ENCODE results near the gene MPPED2. TPM values are rescaled to one million over a fixed set of nuclear protein-coding genes. Genes with fewer than 3 reads are reported as not detected.

MPPED2 gene
- total RNA-seq, 1 donor from 2014 or later = 0.20 TPM

DNA sequence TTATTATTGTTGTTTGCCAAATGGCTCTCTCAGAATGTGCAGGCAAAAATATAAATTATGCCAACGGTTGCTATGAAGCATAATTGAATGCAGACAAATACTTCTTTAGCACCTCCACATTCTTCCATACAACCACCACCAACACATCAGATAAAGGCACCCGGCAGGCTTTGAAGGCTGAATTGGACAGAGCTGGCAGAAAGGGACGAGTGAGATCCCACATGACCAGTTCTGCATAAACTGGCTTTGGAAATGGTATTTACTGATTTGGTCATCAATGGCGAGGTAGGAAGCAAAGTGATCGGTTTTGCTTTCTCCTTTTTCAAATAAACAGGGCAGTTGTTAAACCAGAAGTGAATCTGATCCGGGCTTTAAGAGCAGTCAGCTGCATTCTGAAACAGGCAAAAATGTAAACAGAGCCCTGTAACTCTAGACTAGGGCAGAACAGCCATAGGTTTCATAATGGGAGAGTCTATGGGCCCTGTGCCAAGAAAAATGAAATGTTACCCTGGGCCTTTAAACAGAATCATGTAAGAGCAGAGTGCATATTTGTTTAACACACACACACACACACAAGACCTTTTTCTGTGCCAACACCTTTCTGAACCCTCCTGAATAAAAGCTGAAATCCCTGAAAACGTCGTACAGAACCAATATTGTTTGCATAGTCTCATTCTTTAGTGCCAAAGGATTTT lies 97.7 kb downstream of the MPPED2 start:
- DNase-seq (ENCODE audit: low read depth in 2 of 2) = peak in 1 of 2 donors; percentile 81

DNA sequence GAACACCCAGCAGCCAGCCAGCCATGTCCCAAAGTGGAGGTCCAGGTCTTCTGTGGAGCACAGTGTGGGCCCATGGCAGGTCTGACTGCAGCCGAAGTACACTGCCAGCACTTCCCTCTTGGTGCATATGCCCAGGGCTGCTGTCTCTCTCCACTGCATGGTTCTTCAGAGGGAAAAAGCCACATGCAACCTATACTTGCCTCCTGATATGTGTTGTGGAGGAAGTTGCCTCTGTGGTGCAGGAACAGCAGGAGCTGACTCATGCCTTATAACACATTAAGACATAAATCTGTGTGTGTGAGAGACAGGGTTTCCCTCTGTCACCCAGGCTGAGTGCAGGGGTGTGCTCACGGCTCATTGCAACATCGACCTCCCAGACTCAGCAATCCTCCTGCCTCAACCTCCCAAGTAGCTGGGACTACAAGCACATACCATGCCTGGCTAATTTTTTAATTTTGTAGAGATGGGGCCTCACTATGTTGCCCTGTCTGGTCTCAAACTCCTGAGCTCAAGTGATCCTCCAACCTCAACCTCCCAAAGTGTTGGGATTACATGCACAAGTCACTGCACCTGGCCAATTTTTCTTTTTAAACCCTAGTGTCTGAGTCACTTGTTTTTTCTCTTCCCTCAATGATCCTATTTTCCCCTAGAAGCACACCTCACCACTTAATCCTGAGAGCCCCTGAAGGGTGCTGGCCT lies 98.8 kb downstream of the MPPED2 start:
- peak in 1 of 2 donors; percentile 12 for DNase-seq (ENCODE audit: low read depth in 2 of 2)

DNA sequence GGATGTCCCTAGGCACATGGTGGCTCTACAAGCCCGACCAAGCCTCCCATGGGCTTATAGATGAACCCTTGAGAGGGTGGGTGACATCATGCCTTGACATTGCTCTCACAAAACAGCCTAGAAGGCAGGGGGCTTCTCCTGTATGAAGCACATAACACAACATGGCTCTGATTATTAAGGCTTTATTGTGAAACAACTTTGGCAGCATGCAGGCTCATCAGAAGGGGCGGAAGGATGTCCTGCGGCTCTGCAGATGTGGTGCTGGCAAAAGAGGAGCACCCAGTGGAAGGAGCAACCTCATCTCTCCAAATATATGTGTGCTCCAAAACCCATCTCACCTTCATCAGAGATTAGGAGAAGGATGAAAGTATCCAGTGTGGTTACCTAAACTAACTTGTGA lies 100.4 kb downstream of the MPPED2 start:
- DNase-seq (ENCODE audit: low read depth in 2 of 2) = no peak

DNA sequence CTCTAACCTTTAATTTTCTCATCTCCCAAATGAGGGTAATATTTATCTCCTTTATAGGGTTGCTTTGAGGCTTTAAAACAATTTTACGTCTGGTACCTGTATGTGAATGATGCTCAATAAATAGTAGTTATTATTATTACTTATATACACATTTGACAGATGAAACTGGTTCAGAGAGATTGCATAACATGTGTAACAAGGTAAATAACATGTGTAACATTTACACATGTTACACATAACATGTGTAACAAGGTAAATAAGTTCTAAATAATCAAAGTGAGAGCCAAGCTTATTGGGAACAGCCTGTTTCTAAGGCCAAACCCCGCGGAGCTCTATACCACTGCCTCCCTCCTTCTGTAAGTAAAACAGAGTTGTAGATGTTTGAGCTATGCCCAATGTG lies 100.9 kb downstream of the MPPED2 start:
- no peak for DNase-seq (ENCODE audit: low read depth in 2 of 2)

DNA sequence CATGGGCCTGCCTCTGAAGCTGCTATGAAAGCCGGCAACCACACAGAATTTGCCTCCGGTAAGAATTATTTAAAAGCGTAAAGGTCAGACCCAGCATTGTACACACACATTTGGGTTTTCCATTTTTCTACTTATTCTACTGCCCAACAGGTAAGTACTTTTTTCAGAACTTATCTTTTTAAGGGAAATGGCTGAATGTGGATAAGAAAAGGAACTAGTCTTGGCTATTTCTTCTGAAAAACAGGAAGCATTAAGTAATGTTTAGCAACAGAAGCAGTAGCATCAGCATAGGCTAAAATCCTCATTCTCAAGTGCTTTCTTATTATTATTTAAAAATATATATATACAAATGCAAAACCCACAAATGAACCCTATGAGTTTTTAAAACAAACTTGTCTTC lies 103.1 kb downstream of the MPPED2 start:
- no peak for DNase-seq (ENCODE audit: low read depth in 2 of 2)

DNA sequence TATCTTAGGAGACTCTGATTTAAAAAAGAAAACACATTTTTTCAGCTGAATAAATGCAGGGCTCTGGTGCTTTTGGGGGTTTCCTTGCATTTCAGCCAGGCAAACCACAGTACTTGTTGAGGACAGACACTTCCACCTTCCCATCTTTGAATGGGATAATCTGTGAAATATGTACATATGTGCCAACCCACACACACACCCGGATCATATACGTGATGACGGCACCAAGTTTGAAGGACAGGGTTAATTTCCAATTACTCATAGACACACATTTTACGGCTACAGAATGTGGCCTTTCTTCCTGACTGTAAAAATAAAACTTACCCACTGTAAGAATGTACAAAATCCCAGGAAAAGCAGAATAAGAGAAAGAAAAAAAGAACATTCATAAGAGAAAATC lies 104.4 kb downstream of the MPPED2 start:
- DNase-seq (ENCODE audit: low read depth in 2 of 2) = no peak

DNA sequence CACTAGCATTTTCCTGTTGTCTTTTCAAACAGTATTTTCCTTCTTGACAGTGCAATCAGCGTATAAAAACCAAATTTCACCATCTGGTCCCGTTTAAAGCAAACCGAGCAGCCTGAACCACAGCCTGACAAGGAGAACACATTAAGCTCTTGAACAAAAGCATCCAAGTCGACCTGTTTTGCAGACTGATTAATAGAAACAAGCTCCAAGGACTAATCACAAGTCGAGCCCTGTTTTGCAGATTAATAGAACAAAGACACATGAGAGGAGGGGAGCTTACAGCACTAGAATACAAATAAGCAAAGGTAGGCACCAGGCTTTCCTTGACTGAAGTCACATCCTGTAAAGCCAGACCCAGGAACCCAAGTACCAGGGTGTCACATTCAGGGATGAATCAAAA lies 104.8 kb downstream of the MPPED2 start:
- DNase-seq (ENCODE audit: low read depth in 2 of 2) = no peak

DNA sequence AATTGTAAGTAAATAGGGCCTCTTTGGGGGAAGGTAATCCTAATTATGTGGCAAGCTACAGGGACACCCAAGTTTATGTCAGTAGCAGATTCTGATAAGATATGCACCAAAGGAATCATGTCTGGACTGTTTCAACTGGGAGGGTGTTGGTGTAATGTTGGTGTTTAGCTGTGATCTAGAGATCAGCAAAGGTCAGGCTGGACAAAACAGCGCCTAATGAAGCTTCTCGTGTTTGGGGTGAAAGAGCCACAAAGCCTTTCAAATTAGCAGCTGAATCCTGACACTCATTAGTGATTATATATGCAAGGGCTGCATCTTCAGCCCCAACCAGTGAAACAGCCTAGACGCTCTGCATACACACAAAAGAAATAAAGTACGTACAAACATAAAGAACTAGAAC lies 106.3 kb downstream of the MPPED2 start:
- DNase-seq (ENCODE audit: low read depth in 2 of 2) = no peak

DNA sequence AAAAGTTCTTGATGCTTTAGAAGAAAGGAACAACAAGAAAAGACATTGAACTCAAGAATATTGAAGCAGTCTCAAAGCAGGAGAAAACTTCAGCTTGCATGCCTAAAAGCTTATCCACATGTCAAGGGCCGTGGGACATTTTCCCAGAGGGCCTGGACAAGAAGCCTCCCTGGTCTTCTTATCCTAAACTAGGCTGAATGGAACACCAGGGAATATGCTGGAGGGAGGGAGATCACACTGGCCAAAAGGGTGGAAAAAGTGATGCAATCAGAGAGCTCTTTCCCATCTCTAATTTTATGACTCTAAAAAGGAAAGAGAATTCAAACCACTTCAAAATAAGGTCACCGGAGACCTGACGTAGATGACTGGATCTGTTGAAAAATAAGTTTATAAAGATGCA lies 107.2 kb downstream of the MPPED2 start:
- peak in 1 of 2 donors; percentile 57 for DNase-seq (ENCODE audit: low read depth in 2 of 2)

DNA sequence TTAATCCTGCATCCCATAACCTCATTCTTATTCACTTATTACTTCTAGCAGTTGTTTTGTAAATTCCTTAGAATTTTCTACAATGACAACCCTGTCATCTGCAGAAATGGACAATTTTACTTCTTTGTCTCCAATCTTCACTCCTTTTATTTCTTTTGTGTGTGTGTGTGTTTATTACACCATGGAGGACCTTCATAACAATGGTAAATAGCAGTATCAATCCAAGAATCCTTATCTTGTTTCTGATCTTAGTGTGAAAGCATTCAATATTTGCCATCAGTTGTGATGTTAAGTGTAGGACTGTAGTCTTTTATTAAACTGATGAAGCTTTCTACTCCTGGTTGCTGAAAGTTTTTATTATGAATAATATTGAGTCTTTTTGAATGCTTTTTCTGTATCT lies 109.1 kb downstream of the MPPED2 start:
- no peak for DNase-seq (ENCODE audit: low read depth in 2 of 2)

DNA sequence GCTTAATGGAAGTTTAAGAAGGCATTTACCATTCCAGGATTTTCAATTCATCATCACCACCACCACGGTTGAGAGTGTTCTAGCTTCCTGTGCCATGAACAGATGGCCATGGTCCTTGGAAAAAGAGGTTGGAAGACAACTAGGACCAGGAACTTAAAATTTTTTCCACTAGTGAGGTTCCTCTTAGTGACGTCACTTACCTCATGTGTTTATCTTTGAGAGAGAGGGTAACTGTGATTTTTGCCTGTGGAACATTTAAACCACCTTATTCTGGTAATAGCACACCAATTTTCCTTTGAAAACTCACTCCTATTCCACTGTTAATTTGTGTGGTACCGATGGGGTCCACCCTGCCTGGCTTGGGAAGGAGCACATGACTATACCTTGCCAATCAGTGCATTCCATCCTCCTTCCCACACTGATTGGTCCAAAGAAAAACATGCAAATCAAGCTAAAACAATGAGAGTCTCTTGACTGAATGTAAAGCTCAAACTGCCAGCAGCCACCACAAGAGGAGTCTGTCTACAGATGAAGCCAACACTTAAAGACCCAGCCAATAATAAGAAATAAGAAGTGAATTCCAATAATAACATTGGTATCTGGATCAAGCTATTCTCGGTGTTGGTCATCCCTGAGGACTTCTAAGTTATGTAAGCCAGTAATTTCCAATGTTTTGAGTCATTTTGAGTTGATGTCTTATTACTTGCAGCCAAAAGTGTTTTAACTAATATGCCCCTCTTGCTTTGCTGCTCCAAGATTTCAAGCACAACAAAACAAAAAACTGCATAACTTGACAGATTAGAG lies 111.8 kb downstream of the MPPED2 start:
- no peak for DNase-seq (ENCODE audit: low read depth in 2 of 2)

DNA sequence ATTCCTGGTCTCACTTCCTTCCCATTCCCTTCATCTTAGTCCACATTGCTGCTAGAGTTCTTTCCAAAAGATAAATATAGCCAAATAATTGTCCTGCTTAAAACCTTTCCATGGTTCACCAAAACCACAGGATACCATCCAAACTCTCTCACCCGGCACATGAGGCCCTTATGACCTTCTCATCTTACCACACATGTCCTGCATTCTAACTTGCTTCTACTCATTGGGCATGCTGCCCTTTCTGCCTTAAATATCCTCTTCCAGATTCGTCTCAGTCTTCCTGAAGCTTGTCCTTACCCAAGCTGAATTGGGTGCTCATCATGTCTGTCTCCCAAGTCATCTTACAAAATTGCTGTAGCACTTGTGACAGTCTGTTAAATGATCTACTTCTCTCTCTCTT lies 114.9 kb downstream of the MPPED2 start:
- DNase-seq (ENCODE audit: low read depth in 2 of 2) = no peak

DNA sequence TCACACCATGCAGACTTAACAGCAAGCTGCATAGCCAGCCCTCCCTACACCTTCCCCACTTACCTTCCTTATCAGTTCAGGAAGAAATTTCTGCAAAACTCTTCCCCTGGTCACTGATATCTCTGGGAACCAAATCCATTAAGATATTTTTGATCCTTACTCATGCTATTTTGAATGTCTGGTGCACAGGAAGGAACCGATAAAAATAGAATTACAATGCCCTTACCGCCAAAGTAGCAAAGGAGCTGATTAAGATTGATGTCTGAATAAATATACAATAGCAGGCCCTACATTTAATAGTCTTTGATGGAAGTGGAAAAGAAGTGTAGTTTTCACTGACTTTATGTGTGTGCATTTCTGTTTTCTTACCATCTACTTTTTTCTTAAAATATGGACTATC lies 117.3 kb downstream of the MPPED2 start:
- peak in 1 of 2 donors; percentile 19 for DNase-seq (ENCODE audit: low read depth in 2 of 2)

DNA sequence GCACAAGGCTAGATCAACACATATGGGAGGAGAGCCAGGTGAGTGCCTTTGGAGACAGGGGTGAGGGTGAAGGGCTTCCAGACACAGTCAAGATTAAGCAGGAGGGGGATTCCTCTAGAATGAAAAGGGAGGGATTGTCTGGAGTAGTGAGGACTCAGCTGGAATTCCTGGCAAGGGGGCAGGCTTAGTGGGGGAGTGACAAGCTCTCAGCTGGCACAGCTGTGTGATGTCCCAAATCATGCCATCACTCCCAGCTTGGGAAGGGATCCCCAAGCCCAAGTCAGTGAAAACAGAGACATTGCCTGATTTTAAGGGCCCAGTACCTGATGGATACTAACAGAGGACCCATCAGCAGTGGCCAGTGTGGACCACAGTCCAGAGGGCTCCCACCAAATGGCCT lies 119.0 kb downstream of the MPPED2 start:
- DNase-seq (ENCODE audit: low read depth in 2 of 2) = no peak

DNA sequence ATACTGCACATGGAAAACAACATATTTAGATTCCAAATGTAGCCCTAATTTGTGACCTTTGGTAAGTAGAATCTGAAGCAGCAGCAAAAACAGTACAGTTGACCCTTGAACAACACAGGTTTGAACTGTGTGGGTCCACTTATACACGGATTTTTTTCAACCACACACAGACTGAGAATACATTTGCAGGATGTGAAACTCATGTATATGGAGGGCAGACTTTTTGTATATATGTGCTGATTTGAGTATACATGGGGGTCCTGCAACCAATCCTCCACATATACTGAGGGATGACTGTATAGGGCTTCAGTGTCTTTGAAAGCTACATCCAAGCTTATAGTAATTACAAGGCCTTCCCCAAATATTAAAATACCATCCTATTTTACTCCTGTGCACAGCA lies 120.5 kb downstream of the MPPED2 start:
- no peak for DNase-seq (ENCODE audit: low read depth in 2 of 2)

DNA sequence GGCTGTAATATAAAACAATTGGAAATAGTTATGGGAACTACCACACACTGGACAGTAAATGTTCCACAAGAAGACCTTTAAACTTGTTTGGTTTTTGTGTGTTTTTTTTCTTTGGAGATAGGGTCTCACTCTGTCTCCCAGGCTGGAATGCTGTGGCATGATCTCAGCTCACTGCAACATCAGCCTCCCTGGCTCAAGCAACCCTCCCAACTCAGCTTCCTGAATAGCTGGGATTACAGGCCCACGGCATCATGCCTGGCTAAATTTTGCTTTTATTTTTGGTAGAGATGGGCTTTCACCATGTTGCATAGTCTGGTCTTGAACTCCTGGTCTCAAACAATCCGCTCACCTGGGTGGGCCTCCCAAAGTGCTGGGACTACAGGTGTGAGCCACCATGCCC lies 121.0 kb downstream of the MPPED2 start:
- no peak for DNase-seq (ENCODE audit: low read depth in 2 of 2)

DNA sequence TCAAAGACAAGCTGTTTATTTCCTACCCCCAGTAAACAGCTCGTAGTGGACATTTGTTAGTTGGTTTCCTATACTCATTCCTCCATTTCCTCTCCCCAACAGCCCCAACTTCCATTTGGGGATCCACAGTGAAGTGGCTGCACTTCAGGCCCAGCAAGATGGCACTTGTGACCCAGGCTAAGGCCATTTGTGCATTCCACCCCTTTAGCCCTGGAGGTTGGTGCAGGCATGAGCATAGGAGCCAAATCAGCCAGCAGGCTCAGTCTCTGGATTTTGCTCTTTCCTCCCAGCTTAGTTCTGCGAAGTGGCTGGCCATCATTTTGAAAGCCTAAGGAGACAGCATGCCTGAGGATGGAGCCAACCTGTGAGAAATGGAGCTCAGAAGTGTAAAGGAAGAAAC lies 122.9 kb downstream of the MPPED2 start:
- no peak for DNase-seq (ENCODE audit: low read depth in 2 of 2)

DNA sequence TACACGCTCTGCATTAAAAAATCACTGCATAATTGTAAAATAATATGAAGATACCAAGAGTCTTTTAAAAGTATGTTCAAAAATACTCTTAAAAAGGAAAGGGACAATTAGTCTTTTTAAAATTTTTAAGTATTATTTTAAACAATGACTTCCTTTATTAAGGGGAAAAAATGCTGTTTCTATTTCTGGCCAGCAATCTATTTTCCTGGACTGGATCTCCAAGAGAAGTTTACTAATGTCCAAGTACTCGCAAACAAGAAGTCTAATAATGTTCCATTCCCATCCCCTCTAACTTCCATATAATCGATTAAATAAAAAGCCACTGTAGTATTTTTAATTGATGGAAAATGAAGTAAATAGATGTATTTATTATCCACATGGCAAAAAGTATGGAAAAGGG lies 123.7 kb downstream of the MPPED2 start:
- no peak for DNase-seq (ENCODE audit: low read depth in 2 of 2)

DNA sequence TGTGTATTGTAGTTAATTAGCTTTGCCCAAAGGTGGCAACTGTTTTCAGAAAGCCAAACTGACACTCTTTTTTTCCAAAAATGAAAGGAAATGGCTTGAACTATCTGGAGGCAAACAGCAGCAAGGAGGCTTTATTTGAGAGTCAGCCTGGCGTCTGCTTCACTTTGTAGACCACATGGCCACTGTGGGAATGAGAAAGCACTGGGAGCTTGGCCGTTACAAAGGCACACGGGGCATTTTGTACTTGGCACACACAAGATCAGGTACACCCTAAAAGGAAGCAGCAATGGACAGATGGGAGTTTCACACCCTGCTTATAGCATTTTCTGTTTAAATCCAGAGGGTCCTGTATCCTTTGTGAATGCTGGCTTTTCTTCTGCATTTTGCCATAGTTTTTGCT lies 126.3 kb downstream of the MPPED2 start:
- no peak for DNase-seq (ENCODE audit: low read depth in 2 of 2)

DNA sequence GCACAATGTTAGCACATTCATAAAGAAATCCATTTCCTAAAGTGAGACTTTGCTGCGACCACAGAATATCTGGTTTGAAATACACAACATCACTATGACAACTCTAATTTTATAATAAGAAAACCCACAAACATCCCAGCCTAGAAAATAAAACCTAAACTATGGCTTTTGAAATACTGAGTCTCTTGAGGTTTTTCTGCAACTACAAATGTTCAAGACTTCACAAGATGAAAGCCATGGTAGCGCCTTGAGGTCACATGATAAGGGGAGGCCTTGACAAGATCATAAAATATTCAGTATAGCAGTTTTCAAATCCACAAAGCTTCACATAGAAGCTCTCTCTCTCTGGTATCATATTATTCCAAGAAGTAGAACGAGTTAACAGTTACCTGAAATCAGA lies 126.8 kb downstream of the MPPED2 start:
- no peak for DNase-seq (ENCODE audit: low read depth in 2 of 2)

DNA sequence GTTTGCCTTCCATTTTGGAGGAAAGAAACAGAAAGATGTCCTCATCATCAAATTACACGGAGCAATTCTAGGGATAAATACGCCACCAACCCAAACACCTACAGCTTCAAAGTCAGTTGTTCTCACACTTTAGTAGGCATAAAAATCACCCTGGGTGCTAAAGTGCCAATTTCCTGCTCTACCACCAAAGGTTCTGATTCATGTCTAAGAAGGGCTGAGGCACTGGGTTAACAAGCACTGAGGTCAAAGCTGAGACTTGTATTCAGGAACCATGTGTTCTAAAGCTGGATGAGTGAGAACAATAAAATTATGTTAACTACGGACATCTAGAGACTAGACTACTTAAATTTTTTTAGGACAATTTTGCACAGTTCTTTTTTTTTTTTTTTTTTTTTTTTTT lies 127.6 kb downstream of the MPPED2 start:
- no peak for DNase-seq (ENCODE audit: low read depth in 2 of 2)

DNA sequence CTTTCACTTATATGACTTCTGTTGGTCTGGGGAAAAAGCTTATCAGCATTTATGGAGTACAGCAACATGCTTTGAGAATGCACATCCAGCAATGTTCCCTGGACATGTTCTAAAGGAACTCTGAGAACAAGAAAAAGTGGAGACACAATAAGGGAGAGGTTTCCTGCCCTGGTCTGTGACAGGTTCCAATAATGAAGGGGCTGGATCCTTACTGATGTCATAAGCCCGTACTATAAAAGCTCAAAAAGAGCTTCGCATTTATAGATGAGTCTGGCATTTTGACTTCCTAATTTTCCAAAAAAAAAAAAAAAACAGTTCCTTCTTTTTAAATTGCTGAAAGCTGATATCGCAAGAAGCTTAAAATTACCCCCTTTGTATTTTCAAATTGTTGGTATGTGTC lies 129.1 kb downstream of the MPPED2 start:
- no peak for DNase-seq (ENCODE audit: low read depth in 2 of 2)

DNA sequence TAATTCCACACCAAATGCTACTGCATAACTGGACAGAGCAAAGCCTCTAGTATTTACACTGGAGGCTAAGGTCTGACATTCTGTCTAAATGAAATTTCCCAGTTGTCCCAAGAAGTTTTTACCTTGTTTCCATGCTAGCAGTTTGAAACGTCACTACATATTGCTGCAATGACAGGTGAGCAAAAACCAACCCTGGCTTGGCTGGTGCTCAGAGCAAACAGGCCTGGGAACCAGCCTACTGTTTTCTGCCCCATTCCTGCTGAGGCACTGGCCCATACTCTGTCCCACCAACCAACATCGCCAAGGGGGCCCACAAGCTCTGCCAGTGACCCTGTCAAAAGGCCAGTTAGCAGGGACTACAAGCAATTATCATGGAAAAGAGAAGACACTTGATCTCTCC lies 131.1 kb downstream of the MPPED2 start:
- no peak for DNase-seq (ENCODE audit: low read depth in 2 of 2)
